Measurements from ENCODE around the gene ATXN1.

The ATXN1 gene

GRCh38 chr6:16564436-16564835 is 196.8 kb downstream of the ATXN1 start:
- H3K79me2 ChIP-seq (ENCODE audit: insufficient read depth, low read length): no peaks in the 10 kb centered on the region
- H3K9ac ChIP-seq (ENCODE audit: low read depth, low read length, poor library complexity, severe bottlenecking): no peak overlapping the region
- no peaks in the 10 kb centered on the region for H3K27me3 ChIP-seq (ENCODE audit: insufficient read depth, low read length, poor library complexity, severe bottlenecking)
- no peaks in the 10 kb centered on the region for H3F3A ChIP-seq (ENCODE audit: low read depth)
- no peaks in the 10 kb centered on the region for H3K9me2 ChIP-seq (replicated peaks; ENCODE audit: low read depth, low read length)
- H3K4me2 ChIP-seq (ENCODE audit: low read depth, low read length, poor library complexity, severe bottlenecking): no peak overlapping the region
- no peaks in the 10 kb centered on the region; the same call in 1 of the 2 replicates for H3K36me3 ChIP-seq (ENCODE audit: insufficient read depth, low read length)
- H3K9me3 ChIP-seq (ENCODE audit: insufficient read depth, low read depth, low read length): no peaks in the 10 kb centered on the region
- H2AFZ ChIP-seq (ENCODE audit: low read length): no peak overlapping the region
- H3K4me1 ChIP-seq (ENCODE audit: insufficient read depth, low read length, poor library complexity, severe bottlenecking): no peaks in the 10 kb centered on the region
- H3K4me3 ChIP-seq (ENCODE audit: low read length, poor library complexity, severe bottlenecking): no peak overlapping the region
- TF ChIP-seq CTCF (conservative IDR thresholded peaks at IDR 0.05; ENCODE audit: low read length): no peak
- no peaks in the 10 kb centered on the region for H4K20me1 ChIP-seq (ENCODE audit: insufficient read depth, low read length, poor library complexity, severe bottlenecking)

DNA sequence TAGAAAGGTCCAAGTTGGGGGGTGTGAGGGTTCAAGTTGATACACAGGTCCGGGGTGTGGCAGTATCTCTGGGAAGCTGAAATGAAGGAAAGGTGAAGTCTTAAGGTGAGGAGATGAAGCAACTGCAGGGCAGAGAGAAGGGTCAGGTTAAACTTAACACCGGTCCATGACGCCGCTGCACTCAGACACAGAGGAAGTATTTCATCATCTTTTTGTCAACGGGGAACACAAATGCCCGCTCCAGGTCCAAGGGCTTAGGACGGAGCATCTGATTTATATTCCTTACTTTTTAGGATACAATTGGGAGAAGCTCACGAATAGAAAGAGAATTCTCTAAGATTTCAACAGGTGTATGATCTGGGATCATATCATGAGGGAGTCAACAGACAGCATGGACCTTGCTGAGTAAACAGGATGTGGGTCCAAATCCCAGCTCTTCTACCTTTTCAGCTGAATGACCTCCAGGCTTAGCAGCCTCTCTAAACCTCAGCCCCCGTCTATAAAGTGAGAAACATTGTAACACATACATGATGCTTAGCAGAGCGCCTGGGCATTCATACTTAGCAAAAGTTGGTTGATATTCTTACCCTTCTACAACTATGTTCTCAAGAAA is 197.5 kb downstream of the ATXN1 start:
- Histone ChIP-seq H3K79me2 (ENCODE audit: insufficient read depth, low read length) (no peaks in the 10 kb centered on the region), H3F3A (ENCODE audit: low read depth) (no peaks in the 10 kb centered on the region), H3K4me3 (ENCODE audit: low read length, poor library complexity, severe bottlenecking) (no peak overlapping the region), H4K20me1 (ENCODE audit: insufficient read depth, low read length, poor library complexity, severe bottlenecking) (no peaks in the 10 kb centered on the region), H3K36me3 (ENCODE audit: insufficient read depth, low read length) (no peaks in the 10 kb centered on the region; the same call in 1 of the 2 replicates), H3K9me3 (ENCODE audit: insufficient read depth, low read depth, low read length) (no peaks in the 10 kb centered on the region), H2AFZ (ENCODE audit: low read length) (no peak overlapping the region), H3K4me1 (ENCODE audit: insufficient read depth, low read length, poor library complexity, severe bottlenecking) (no peaks in the 10 kb centered on the region), H3K9me2 (replicated peaks; ENCODE audit: low read depth, low read length) (no peaks in the 10 kb centered on the region), H3K9ac (ENCODE audit: low read depth, low read length, poor library complexity, severe bottlenecking) (no peak overlapping the region), H3K27me3 (ENCODE audit: insufficient read depth, low read length, poor library complexity, severe bottlenecking) (no peaks in the 10 kb centered on the region), H3K4me2 (ENCODE audit: low read depth, low read length, poor library complexity, severe bottlenecking) (no peak overlapping the region)
- TF ChIP-seq EZH2phosphoT487 (IDR thresholded peaks at IDR 0.05; ENCODE audit: borderline replicate concordance) (no peak), CTCF (conservative IDR thresholded peaks at IDR 0.05; ENCODE audit: low read length) (no peak)

DNA sequence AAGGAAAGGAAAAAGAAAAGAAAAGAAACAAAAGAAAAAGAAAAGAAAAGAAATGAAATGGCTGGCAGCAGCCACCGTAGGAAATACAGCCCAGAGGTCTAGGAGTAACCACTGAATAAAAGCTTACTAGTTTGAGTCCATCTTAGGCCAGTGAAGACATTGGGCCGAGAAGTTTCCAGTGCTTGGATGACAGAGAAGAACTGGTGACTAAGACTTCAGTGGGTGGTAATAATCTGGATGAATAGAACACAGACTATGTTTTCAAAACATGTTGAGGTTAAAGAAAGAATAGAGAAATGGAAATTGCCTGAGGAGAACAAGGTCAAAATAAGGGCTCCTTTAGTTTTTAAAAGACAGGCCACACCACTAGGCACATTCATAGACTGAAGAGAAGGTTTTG is 198.8 kb downstream of the ATXN1 start:
- Histone ChIP-seq H3K36me3 (ENCODE audit: insufficient read depth, low read length) (peaks cover 4% of the 10 kb centered on the region; the same call in 1 of the 2 replicates), H3K9me3 (ENCODE audit: insufficient read depth, low read depth, low read length) (no peaks in the 10 kb centered on the region)

More for the DNA sequence above, 198.8 kb downstream of the ATXN1 start:
- Histone ChIP-seq H3K9me2 (replicated peaks; ENCODE audit: low read depth, low read length) (no peaks in the 10 kb centered on the region), H3K4me2 (ENCODE audit: low read depth, low read length, poor library complexity, severe bottlenecking) (no peak overlapping the region), H3F3A (ENCODE audit: low read depth) (no peaks in the 10 kb centered on the region), H4K20me1 (ENCODE audit: insufficient read depth, low read length, poor library complexity, severe bottlenecking) (no peaks in the 10 kb centered on the region), H3K4me3 (ENCODE audit: low read length, poor library complexity, severe bottlenecking) (no peak overlapping the region), H3K4me1 (ENCODE audit: insufficient read depth, low read length, poor library complexity, severe bottlenecking) (no peaks in the 10 kb centered on the region), H2AFZ (ENCODE audit: low read length) (no peak overlapping the region), H3K9ac (ENCODE audit: low read depth, low read length, poor library complexity, severe bottlenecking) (no peak overlapping the region), H3K27me3 (ENCODE audit: insufficient read depth, low read length, poor library complexity, severe bottlenecking) (no peaks in the 10 kb centered on the region), H3K79me2 (ENCODE audit: insufficient read depth, low read length) (no peaks in the 10 kb centered on the region)
- TF ChIP-seq EZH2phosphoT487 (IDR thresholded peaks at IDR 0.05; ENCODE audit: borderline replicate concordance) (no peak), CTCF (conservative IDR thresholded peaks at IDR 0.05; ENCODE audit: low read length) (no peak)

Measured in Loucy (cell line).